ENCODE measurements around the gene IGLL5. TPM values are rescaled to one million over a fixed set of nuclear protein-coding genes. Genes with fewer than 3 reads are reported as not detected.

The IGLL5 gene
- total and polyA plus RNA-seq, 9 of the 15 experiments (the other 6 are each of a cell fraction or from before 2014, with no cell fraction given) = not detected

DNA sequence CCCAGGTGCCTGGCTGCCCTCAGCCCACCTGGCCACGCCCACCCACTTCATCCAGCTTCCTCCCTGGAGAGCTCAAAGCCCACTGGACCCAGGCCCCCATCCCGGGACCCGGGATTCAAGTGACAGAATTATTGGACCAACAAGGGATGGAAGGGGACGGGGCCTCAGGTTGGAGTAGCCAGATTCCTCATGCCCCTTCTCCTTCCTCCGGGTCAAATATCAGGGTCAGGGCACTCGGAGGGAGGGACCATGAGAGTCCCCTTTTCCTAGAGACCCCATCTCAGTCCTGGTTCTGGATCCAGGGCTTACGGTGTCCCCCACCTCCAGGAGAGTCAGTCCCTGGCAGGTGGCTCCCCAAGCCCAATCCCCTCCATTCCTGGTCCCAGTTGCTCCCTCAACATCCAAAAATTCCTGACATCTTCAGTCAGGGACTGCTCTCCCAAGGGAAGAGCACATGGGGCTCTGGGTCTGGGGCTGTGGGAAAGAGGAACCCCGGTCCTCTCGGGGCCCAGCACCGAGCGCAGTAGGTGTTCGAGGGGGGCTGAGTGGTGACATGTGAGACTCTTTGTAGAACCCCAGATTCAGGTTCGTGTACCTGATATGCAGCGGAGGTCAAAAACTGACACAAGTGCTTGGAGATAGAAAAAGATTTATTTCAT, 37.7 kb downstream of the IGLL5 start (continued):
- TF ChIP-seq SREBF1 (IDR thresholded peaks at IDR 0.05; ENCODE audit: borderline replicate concordance, low read depth, low read length) = 0 out of 2 replicates have a peak, but pooled peaks have one; percentile 6
- TF ChIP-seq ARHGAP35 (IDR thresholded peaks at IDR 0.05; ENCODE audit: partially characterized antibody) = no peak
- no peak for TF ChIP-seq ZNF133 (CRISPR knock-in tag; IDR thresholded peaks at IDR 0.05)
- 0 out of 2 replicates have a peak, but pooled peaks have one; percentile 12 for TF ChIP-seq GTF2F1 (IDR thresholded peaks at IDR 0.05; ENCODE audit: low read depth, low read length)
- TF ChIP-seq POLR3G (IDR thresholded peaks at IDR 0.05; ENCODE audit: extremely low read depth, insufficient read length, insufficient replicate concordance) = no peak
- TF ChIP-seq, protein P1, sequence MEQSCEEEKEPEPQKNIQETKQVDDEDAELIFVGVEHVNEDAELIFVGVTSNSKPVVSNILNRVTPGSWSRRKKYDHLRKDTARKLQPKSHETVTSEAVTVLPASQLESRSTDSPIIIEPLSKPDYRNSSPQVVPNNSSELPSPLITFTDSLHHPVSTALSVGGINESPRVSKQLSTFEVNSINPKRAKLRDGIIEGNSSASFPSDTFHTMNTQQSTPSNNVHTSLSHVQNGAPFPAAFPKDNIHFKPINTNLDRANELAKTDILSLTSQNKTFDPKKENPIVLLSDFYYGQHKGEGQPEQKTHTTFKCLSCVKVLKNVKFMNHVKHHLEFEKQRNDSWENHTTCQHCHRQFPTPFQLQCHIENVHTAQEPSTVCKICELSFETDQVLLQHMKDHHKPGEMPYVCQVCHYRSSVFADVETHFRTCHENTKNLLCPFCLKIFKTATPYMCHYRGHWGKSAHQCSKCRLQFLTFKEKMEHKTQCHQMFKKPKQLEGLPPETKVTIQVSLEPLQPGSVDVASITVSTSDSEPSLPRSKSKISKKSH (CRISPR knock-in tag; IDR thresholded peaks at IDR 0.05) = no peak
- TF ChIP-seq ZBED1 (IDR thresholded peaks at IDR 0.05) = no peak
- TF ChIP-seq, protein P2, sequence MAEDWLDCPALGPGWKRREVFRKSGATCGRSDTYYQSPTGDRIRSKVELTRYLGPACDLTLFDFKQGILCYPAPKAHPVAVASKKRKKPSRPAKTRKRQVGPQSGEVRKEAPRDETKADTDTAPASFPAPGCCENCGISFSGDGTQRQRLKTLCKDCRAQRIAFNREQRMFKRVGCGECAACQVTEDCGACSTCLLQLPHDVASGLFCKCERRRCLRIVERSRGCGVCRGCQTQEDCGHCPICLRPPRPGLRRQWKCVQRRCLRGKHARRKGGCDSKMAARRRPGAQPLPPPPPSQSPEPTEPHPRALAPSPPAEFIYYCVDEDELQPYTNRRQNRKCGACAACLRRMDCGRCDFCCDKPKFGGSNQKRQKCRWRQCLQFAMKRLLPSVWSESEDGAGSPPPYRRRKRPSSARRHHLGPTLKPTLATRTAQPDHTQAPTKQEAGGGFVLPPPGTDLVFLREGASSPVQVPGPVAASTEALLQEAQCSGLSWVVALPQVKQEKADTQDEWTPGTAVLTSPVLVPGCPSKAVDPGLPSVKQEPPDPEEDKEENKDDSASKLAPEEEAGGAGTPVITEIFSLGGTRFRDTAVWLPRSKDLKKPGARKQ (CRISPR knock-in tag; IDR thresholded peaks at IDR 0.05) = no peak
- TF ChIP-seq RBBP5 (IDR thresholded peaks at IDR 0.05; ENCODE audit: borderline replicate concordance, insufficient read depth, low read length, poor library complexity, severe bottlenecking) = no peak
- TF ChIP-seq, protein P3, sequence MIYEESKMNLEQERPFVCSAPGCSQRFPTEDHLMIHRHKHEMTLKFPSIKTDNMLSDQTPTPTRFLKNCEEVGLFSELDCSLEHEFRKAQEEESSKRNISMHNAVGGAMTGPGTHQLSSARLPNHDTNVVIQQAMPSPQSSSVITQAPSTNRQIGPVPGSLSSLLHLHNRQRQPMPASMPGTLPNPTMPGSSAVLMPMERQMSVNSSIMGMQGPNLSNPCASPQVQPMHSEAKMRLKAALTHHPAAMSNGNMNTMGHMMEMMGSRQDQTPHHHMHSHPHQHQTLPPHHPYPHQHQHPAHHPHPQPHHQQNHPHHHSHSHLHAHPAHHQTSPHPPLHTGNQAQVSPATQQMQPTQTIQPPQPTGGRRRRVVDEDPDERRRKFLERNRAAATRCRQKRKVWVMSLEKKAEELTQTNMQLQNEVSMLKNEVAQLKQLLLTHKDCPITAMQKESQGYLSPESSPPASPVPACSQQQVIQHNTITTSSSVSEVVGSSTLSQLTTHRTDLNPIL (CRISPR knock-in tag; IDR thresholded peaks at IDR 0.05) = no peak
- no peak for TF ChIP-seq ATF1 (CRISPR knock-in tag; IDR thresholded peaks at IDR 0.05)
- TF ChIP-seq ATF1 (tag; IDR thresholded peaks at IDR 0.05) = 0 out of 2 replicates have a peak, but pooled peaks have one; percentile 2
- TF ChIP-seq CHCHD3 (CRISPR knock-in tag; IDR thresholded peaks at IDR 0.05) = 0 out of 2 replicates have a peak, but pooled peaks have one; percentile 68
- no peak for TF ChIP-seq TSC22D4 (tag; IDR thresholded peaks at IDR 0.05)
- no peak for TF ChIP-seq KDM5B (IDR thresholded peaks at IDR 0.05; ENCODE audit: insufficient replicate concordance, low read depth, low read length)
- TF ChIP-seq NR1H2 (CRISPR knock-in tag; IDR thresholded peaks at IDR 0.05) = no peak
- TF ChIP-seq ZNF75A (CRISPR knock-in tag; IDR thresholded peaks at IDR 0.05) = no peak

Data from K562 (cell line).